Dedifferentiated amniotic fluid mesenchymal stem cell (primary cell): Measurements from ENCODE around the gene NXPE3.

ENCODE experiments used
- DNase-seq: peaks from one replicate; pipeline ENCODE4 v3.0.0-alpha.2; 2016; ENCODE audit errors: extremely low spot score

The NXPE3 gene

DNA sequence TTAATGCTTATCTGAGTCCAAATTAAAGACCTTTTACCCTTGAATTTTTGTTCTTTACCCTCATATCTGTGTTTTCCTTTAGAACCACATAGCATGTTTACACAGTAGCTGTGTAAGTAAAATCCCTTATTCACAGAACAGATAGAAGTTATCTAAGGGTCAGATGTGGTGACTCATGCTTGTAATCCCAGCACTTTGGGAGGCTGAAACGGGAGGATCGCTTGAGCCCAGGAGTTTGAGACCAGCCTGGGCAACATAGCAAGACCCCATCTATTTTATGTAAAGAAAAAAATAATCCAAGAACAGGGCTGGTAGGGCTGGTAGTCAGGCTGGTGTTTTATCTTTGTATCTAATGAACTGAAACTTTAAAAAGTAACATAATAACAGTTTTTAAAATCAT is 23.2 kb downstream of the NXPE3 start:
- no peak for DNase-seq

DNA sequence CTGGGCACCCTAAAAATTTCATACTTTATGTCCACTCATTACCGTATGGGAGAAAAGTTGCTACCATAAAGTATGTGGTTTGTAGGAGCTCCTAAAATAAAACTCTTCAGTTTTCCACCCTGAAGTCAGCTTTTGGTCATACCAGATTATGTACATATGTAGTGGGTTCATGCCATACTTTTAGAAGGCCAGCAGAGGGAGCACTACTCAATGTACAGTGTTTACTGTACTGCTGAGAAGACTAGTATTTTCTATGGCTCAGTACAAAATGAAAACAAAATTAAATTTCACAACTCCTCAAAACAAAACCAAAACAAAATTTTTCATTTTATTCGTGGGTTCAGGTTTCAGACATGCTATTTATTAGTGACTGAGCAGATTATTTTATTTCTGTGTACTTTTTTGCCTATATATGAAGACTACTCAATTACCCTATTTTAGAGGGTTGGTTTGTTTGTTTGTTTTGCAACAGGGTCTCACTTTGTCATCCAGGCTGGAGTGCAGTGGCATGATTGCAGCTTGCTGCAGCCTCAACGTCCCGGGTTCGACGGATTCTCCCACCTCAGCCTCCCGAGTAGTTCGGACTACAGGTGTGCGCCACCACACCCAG is 24.3 kb downstream of the NXPE3 start:
- DNase-seq, result peak; percentile 82

DNA sequence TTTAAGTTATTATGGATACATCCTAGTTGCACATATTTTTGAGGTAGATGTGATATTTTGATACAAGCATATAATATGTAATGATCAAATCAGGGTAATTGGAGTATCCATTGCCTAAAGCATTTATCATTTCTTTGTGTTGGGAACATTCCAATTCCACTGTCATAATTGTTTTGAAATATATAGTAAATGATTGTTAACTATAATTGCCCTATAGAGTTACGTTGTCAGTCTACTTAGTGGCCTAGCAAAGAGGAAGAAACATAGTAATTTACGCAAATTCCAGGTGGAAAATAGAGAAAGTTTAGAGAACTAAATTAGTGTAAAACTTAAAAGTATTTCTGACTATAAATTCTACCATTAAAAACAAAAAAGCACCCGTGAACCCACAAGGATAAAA is 24.9 kb downstream of the NXPE3 start:
- no peak for DNase-seq

DNA sequence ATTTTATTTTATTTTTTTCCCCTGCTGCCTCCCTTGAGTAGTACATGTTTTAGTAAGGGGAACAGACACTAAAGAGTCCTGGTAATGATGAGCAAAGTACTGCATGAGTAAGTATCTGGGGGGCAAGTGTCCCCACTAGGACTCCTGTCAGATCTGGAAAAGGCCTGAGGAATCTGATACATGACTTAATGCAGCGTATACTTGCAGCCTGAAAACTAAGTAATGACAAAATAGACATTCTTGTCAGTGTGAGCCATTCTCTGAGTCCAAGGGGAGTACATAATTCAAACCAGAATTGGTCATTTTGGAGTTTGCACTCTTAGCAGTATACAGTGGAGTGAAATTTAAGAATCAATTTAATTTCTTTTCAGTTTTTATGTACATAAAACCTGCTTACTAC is 27.5 kb downstream of the NXPE3 start:
- DNase-seq, result no peak

DNA sequence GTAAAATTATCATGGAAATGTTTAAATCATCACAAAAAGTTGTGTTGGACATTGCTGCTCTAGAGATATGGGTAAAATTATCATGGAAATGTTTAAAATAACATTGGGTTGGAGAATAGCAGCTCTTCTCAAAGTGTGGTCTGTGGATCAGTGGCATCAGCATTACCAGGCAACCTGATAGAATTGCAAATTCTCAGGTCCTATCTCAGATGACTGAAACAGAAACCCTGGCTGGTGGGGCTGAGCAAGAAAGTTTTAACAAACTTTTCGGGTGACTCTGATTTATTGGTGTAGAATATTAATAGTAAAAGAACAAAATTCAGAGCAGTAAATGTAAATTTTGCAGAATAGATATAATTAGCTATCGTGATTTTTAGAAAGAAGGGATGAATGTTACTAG is 28.9 kb downstream of the NXPE3 start:
- DNase-seq, result no peak

DNA sequence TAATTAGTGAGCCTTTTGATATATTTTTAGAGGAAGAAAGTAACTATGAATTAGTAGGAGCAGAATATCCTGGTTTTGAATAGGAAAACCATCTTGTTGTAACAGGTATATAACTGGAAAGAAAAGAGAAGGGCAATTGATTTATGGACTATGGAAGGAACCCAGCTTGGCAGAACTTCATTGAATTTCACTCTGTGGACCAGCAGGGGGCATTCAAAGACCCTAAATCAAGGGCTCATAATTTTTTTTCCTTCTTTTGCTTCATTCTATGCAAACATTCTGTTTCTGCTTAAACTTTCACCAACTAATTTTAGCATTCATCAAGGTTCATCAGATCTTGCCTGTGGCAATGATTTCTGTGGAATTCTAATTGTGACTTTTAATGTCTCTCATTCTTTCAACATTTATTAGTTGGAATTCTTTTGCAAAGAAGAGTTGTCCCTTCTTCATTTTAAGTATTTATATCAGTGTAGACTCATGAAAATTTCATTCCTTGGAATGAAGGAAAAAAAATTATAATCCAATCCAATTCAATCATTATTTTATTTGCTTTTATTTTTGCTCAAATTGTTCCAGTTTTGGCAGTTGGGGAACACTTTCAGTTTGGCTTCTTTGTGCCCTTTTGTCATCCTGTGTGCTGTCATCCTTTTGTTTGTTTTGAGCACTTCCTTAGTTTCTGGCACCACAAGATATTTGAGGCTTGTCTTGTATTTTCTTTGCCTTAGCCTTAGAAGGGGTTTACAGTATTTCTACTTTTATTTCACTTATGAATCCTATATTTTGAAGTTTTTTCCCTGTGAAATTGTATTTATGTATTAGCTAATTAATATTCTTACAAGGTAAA is 30.4 kb downstream of the NXPE3 start:
- peak; percentile 36 for DNase-seq

DNA sequence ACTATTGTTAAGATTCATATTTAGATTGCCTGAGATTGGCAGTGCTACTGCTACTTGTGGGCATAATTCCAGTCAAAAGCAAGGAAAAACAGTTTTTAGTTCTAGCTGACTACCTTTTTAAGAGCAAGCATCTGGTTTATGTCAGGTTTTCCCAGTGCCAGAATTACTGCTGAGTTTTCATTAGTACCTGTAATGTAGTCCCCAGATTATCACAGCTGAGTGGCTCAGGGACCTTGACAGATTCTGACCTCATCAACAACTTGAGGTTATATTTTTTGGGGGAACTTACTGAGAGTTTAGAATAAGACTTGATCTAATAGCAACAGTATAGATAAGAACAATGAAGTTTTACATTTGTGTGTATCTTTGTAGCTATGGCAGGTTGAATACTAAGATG is 31.0 kb downstream of the NXPE3 start:
- no peak for DNase-seq

DNA sequence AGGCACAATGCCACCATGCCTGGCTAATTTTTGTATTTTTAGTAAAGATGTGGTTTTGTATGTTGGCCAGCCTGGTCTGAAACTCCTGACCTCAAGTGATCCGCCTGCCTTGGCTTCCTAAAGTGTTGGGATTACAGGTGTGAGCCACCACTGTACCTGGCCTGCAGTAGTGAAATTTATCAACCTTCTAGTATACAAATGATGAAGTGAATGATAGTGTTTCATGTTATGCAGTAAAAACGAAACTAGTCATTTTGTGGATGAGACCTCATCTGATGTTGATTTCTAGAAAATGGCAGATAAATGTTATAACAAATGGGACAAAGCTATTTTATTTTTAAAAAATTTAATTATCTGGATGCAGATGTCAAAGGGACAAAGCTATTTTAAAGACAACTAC is 32.9 kb downstream of the NXPE3 start:
- DNase-seq, result no peak

DNA sequence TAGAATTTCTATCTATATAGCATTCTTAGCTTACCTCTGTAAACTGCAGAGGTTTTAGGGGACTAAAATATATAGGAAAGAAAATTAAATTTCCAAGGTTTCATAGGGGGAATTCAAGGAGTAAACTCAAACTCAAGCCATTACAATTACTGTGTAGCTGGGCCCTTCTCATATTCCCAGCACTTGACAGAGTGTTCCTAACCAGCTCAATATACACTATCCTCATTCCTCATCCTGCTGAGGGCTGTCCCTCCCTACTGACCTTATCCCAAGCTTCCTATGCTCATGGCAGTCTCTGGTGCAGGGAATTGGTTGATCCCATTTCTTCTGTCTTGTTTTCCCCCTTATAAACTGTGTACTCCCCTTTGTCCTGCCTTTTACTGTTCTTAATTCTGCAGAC is 33.9 kb downstream of the NXPE3 start:
- no peak for DNase-seq

DNA sequence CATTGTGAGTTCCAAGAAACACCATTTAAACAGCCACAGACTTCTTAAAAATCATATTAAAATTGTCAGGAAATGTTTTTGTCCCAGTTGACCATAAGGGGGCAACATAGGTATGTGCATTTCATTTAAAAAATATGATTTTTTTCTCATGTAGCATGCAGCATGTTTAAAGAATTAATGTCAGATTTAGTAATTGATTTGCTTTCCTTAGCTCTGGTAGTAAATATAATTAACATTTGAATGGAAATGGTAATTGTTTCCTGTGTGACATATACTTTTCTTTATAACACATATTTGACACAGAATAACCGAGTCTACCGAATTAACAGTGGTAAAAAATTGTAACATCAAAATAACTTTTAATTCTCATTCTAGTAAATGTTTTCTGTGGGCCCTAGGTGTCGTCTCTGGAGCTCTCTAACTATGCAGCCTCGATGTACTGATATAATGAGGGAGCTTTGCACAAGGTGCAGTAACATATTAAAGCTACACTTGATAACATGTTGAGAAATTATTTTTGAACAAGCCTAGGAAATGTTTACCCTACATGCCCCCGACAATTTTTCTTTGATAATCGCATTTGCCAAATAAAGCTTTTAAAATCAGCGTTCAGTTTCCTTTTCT is 34.9 kb downstream of the NXPE3 start:
- peak; percentile 31 for DNase-seq

DNA sequence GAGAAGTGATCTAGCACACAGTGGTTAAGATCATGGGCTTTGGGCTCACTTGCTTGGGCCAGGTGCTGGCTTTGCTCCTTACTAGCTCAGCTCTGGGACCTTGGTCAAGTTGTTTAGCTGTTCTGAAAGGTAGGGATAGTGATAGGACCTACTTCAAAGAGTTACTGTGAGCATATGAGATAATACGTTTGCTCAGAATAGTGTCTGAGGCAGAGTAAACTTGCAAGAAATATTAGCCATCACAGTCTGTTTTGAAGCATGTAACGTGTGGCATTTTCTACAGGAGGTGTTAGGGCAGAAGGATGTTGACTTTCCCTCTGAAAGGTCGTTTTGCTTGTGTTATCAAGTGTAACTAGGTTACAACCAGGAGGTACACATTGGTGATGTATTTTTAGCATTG is 35.8 kb downstream of the NXPE3 start:
- no peak for DNase-seq

DNA sequence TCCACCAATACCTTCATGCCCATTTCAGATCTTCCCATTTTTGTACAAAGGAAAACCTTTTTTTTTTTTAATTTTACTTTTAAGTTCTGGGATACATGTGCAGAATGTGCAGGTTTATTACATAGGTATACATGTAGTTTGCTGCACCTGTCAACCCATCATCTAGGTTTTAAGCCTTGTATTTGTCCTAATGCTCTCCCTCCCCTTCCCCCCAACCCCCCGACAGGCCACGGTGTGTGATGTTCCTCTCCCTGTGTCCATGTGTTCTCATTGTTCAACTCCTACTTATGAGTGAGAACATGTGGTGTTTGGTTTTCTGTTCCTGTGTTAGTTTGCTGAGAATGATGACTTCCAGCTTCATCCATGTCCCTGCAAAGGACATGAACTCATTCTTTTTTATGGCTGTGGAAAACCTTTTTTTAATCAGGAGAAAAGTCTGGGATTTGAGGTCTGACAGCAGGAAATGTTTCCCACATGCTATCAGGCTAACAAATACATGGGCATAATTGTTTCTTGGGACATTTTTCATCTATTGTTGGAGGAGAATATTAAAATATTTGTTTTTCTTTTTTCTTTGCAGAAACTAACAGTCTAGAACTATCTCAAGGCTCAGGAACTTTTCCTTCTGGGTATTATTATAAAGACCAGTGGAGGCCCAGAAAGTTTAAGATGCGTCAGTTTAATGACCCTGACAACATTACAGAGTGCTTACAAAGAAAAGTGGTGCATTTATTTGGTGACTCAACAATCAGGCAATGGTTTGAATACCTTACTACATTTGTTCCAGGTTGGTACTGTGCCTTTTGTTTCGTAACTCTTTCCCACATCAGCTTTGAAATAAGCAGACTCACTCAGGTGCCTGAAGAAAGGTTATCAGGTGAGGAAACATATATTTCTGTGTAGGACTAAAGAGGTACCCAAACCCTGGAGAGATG is 37.5 kb downstream of the NXPE3 start:
- no peak for DNase-seq

DNA sequence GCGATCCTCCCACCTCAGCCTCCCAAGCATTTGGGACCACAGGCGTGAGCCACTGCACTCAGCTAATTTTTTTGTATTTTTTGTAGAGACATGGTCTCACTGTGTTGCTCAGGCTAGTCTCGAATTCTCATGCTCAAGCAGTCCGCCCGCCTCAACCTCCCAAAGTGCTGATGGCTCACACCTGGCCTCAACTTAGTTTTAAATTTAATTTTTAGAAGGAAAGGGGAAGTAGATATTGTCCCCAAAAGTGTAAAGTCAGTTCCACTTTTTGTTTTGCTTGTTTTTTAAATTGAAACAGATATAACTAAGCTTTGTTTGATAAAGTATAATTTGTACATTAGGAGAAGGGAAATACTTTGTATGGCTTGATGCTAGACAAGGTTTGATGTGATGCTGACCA is 39.0 kb downstream of the NXPE3 start:
- DNase-seq, result no peak

DNA sequence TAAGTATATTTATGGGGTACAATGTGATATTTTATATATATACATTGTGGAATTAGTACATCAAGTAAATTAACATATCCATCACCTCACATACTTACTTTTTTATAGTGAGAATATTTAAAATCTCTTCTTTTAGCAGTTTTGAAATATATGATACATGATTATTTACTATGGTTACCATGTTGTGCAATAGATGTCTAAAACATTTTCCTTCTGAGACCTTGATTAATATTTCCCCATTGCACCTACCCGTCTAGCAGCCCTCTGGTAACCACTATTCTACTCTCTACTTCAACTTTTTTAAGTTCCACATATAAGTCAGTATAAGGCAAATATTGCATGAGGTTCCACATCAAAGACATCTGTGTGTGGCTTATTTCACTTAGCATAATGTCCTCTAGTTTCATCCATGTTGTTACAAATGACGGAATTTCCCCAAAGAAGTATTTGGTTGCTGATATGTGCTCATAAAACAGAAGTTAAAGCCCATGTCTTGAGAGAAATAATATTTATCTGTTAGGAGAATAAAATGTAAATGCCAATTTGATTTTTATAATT is 40.7 kb downstream of the NXPE3 start:
- no peak for DNase-seq

DNA sequence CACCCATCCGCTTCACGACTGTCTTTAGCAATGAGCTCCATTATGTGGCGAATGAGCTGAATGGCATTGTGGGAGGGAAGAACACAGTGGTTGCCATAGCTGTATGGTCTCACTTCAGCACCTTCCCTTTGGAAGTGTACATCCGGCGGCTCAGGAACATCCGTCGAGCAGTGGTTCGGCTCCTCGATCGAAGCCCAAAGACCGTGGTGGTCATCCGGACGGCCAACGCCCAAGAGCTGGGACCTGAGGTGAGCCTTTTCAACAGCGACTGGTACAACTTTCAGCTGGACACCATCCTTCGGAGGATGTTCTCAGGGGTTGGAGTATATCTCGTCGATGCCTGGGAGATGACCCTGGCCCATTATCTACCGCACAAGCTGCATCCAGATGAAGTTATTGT is 42.5 kb downstream of the NXPE3 start:
- DNase-seq, result no peak

DNA sequence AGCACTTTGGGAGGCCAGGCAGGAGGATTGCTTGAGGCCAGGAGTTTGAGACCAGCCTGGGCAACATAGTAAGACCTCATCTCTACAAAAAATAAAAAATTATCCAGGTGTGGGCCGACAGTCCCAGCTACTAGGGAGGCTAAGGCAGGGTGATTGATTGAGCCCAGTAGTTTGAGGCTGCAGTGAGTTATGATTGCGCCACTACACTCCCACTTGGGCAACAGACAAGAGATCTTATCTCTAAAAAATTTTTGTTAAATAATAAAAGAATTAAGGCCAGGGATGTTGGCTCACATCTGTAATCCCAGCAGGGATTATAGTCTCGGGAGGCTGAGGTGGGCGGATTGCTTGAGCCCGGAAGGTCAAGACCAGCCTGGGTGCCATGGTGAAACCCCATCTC is 44.5 kb downstream of the NXPE3 start:
- no peak for DNase-seq

DNA sequence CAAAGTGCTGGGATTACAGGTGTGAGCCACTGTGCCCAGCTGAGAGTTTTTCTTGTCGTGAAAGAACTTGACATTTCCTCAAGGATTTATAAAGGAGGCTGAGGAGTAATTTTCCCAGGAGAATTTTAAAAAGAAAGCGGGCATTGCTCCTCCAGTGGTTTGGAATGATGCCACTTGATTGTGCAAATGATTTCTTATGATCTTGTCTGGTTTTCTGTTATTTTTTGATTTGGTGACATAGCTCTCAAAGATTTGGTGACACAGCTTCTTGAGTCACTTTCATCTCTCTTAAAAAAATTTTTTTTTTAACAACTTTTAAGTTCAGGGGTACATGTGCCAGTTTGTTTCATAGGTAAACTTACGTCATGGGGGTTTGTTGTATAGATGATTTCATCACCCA is 45.7 kb downstream of the NXPE3 start:
- no peak for DNase-seq

DNA sequence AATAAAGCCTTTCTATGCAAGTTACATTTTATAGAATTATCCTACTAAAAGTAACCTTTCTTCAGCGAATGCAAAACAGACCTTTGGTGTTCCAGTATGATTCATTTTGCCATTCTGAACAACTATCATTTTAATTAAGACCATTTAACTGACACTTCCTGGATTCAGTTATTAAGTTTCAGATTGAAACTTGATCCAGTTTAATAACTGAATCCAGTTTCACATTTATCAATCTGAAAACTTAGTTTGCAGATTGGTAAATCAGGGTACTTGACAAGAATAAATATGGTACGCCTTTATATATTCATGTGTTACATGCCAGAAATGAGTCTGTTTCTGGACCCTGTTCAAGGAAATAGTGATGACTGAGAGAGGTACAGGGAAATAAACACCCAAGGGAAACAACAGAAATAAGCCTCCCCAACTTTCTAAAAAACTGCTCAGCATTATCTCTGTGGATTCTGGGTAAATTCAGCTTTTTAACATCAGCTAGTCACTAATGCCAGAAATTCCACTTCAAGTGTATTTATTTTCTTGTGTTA is 47.0 kb downstream of the NXPE3 start:
- no peak for DNase-seq

DNA sequence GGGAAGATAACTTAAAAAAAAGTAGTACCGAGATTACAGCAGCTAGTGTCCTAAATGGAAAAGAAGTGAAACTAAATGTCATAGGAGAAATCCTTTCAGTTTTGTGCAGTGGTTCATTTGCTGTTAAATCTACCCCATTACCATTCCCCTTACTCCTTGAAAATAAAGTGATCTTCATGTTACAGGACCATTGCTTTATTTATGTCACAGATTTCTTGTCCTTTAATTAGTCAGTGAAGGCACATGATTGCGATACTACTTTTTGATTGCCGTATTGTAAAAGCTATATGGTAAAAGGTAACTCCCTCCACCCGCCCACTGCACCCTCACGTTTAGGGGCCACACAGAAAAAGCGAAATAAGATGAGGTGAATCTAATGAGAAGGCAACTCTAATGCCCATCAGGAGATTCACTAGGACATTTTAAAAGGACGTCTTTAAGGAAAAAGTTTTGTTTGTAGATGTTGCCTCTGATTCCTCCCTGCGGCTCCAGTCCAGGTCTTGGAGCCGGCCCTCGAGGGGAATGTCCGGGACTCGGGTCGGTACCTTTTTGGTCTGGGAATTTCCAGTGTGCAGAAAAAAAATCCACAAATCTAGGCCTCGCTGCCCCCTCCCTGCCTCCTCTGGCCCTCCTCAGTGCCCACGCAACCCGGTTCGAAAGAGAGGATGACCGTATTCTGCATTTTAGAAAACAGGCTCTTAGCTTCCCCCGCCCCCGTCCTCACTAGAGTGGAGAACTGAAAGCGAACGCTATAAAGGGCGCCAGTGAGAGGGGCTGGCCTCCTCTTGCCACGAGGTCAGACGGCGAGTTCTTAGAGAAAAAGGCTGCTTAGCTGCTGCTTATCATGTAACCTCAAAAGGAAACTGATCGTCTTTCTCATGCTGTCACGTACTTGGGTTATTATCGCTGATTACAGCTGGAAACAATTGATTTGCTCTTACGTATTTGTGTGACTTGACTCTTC is 48.5 kb downstream of the NXPE3 start:
- peak; percentile 68 for DNase-seq

DNA sequence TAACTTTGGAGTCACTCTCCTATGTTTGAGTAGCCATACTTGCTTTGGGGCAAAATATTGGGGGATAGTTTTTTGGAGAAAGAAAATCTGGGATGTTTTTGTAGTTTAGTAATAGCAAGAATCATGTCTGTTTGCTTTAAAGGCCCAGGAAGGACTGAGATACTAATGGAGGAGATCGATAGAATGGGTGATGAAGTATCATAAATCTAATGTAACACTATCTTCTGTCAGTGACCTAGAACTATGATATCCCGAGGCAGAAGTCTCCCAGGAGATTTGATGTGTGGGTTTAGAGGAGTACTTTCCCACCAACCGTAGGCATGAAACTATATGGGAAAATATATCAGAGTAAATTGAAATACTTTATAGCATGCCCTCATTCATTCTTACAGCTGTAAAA is 49.3 kb downstream of the NXPE3 start:
- DNase-seq, result no peak
